Upper lobe of left lung (tissue), 6 donors: ENCODE data around the gene EIF1. TPM values are rescaled to one million over a fixed set of nuclear protein-coding genes. Genes with fewer than 3 reads are reported as not detected.

Experiments
- ATAC-seq, 2 donors: fragments of 200-7000 bp; cut with Tn5 transposase; one replicate each; pipeline ENCODE4 v1.9.1; 2022; ENCODE audit warnings: mild to moderate bottlenecking in 2 of 2, moderate library complexity in 2 of 2; ENCODE audit not compliant: low FRiP score in 2 of 2
- DNase-seq, 2 donors: peaks; one replicate each; pipeline ENCODE4 v3.0.0-alpha.2; 2019 to 2020
- H3K27ac ChIP-seq, 4 donors: fragments of 200-600 bp; sonication (generic); one replicate each; pipeline ENCODE4 v1.5.1; 2016 to 2019
- H3K27me3 ChIP-seq, 4 donors: fragments of 200-600 bp; sonication (generic); one replicate each; pipeline ENCODE4 v1.5.1; 2017 to 2019
- H3K36me3 ChIP-seq, 4 donors: fragments of 200-600 bp; sonication (generic); one replicate each; pipeline ENCODE4 v1.5.1; 2016 to 2019
- H3K4me1 ChIP-seq, 4 donors: fragments of 200-600 bp; sonication (generic); one replicate each; pipeline ENCODE4 v1.5.1; 2018 to 2019
- H3K4me3 ChIP-seq, 4 donors: fragments of 200-600 bp; sonication (generic); one replicate each; pipeline ENCODE4 v1.5.1; 2017 to 2019; ENCODE audit warnings: mild to moderate bottlenecking in 2 of 4, moderate library complexity in 1 of 4
- H3K9me3 ChIP-seq, 4 donors: fragments of 200-600 bp; sonication (generic); one replicate each; pipeline ENCODE4 v1.5.1; 2018 to 2019
- EP300 ChIP-seq, 4 donors: sonication (generic); formaldehyde crosslinking; IDR thresholded peaks; one replicate each; pipeline ENCODE4 v1.5.1; 2017; ENCODE audit warnings: antibody characterized with exemption in 4 of 4, control low read depth in 2 of 4
- POLR2A ChIP-seq, 4 donors: fragments of 450-650 bp; IDR thresholded peaks; one replicate each; pipeline ENCODE4 v1.5.1; 2016 to 2017; ENCODE audit warnings: antibody characterized with exemption in 4 of 4, mild to moderate bottlenecking in 2 of 4
- POLR2AphosphoS5 ChIP-seq, 2 donors: sonication (generic); formaldehyde crosslinking; IDR thresholded peaks; one replicate each; pipeline ENCODE4 v1.5.1; 2017; ENCODE audit warnings: antibody characterized with exemption in 2 of 2
- WGBS, 2 donors: methylation state at CpG; one replicate each; pipeline ENCODE4 v1.1.5; 2017 to 2018; 5-methylcytosine and 5-hydroxymethylcytosine counted together
- total RNA-seq, 6 donors: library from RNA; depleted of rRNA in 4 of 6; stranded (reverse); fragments of >200 nt in 4 of 6; gene quantifications; one replicate each; pipeline versions ENCODE4 v1.1.0 to v1.2.1, GENCODE V29; 2016 to 2021
- TF ChIP-seq, protein P1 (sequence below), 6 experiments: fragments of 450-650 bp in 4 of 6; fragments of 200-600 bp in 2 of 6; sonication (generic) in 2 of 6; IDR thresholded peaks; one replicate each; pipeline ENCODE4 v1.5.1; 2016 to 2019; ENCODE audit warnings: antibody characterized with exemption in 6 of 6
- donor health status: DM: no; HTN: no; CAD: no; lungs with moderate emphysema.
- donor health status: DM: no; HTN: yes; CAD: no; lungs with severe emphysema.

EIF1 gene
- total RNA-seq, 6 donors from 2014 or later, result 109 to 998 (median 405) TPM

GRCh38 chr17:41659427-41660212 lies 29.1 kb upstream of the EIF1 start:
- peaks cover 8 to 34% (median 15%) of the 10 kb centered on the region in 4 donors for H3K4me1 ChIP-seq
- DNase-seq (no peak), ATAC-seq (no peak)
- no peak overlapping the region for H3K4me3 ChIP-seq
- TF ChIP-seq, protein P1, sequence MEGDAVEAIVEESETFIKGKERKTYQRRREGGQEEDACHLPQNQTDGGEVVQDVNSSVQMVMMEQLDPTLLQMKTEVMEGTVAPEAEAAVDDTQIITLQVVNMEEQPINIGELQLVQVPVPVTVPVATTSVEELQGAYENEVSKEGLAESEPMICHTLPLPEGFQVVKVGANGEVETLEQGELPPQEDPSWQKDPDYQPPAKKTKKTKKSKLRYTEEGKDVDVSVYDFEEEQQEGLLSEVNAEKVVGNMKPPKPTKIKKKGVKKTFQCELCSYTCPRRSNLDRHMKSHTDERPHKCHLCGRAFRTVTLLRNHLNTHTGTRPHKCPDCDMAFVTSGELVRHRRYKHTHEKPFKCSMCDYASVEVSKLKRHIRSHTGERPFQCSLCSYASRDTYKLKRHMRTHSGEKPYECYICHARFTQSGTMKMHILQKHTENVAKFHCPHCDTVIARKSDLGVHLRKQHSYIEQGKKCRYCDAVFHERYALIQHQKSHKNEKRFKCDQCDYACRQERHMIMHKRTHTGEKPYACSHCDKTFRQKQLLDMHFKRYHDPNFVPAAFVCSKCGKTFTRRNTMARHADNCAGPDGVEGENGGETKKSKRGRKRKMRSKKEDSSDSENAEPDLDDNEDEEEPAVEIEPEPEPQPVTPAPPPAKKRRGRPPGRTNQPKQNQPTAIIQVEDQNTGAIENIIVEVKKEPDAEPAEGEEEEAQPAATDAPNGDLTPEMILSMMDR (IDR thresholded peaks at IDR 0.05), result no peak
- TF ChIP-seq EP300 (IDR thresholded peaks at IDR 0.05) (no peak), POLR2AphosphoS5 (IDR thresholded peaks at IDR 0.05) (no peak), POLR2A (IDR thresholded peaks at IDR 0.05) (no peak)
- H3K36me3 ChIP-seq, result no peaks in the 10 kb centered on the region
- H3K27me3 ChIP-seq, result no peaks in the 10 kb centered on the region
- no peaks in the 10 kb centered on the region for H3K9me3 ChIP-seq
- 80 to 86% methylated on average over 10 to 11 of the region's 11 CpGs for WGBS, 2 donors
- H3K27ac ChIP-seq, result peak overlapping the region in 1 of 4 donors; percentile 84

GRCh38 chr17:41660221-41660711 lies 28.4 kb upstream of the EIF1 start:
- H3K27ac ChIP-seq, result no peak overlapping the region
- H3K9me3 ChIP-seq, result no peaks in the 10 kb centered on the region
- 60 to 73% methylated on average over 2 to 8 of the region's 8 CpGs for WGBS, 2 donors

DNA sequence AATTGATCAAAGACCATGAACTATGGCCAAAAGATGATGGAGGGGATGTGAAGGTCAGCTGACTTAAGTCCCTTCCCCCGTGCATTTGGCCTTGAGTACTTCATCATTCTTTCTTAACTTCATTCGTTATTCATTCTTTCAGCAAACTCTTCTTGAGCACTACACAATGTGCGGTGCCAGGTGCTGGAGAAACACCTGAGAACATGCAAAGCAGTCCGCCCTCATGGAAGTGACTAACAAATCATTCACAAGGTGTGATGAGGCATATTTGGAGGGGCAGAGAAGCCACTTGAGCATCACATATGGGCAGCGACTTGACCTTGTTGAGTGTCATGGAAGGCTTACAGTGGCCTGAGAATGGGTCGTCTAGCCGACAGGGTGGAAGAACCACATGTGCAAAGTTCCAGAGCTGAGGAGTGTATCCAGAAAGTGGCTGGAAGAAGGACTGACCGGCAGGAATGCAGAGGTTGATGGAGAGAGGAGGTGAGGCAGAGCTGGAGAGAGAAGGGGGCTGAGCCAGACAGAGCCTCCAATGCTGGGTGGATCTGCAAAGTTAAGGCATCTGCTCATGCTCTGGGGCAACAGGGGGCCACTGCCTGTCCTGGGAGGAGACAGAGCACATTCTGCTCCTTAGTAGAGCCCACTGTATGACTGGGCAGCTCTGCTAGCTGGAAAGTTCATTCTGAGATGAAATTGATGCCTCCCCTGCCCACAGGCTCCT lies 25.1 kb upstream of the EIF1 start:
- H3K4me1 ChIP-seq, result peaks cover 24 to 38% (median 33%) of the 10 kb centered on the region in 4 donors
- no peaks in the 10 kb centered on the region for H3K27me3 ChIP-seq
- no peaks in the 10 kb centered on the region for H3K9me3 ChIP-seq
- ATAC-seq, result no peak
- no peaks in the 10 kb centered on the region for H3K36me3 ChIP-seq
- TF ChIP-seq, protein P1 (IDR thresholded peaks at IDR 0.05), result no peak
- TF ChIP-seq POLR2A (IDR thresholded peaks at IDR 0.05), result no peak
- no peak for TF ChIP-seq EP300 (IDR thresholded peaks at IDR 0.05)
- TF ChIP-seq POLR2AphosphoS5 (IDR thresholded peaks at IDR 0.05), result no peak
- WGBS, 2 donors, result 65% methylated on average over 8 of the region's 8 CpGs
- H3K27ac ChIP-seq, result no peak overlapping the region
- no peak for DNase-seq
- H3K4me3 ChIP-seq, result no peak overlapping the region

More at GRCh38 chr17:41660221-41660711, 28.4 kb upstream of the EIF1 start:
- H3K36me3 ChIP-seq, result no peaks in the 10 kb centered on the region
- no peaks in the 10 kb centered on the region for H3K27me3 ChIP-seq
- peaks cover 9 to 31% (median 12%) of the 10 kb centered on the region in 4 donors for H3K4me1 ChIP-seq
- TF ChIP-seq EP300 (IDR thresholded peaks at IDR 0.05) (no peak), POLR2AphosphoS5 (IDR thresholded peaks at IDR 0.05) (no peak), POLR2A (IDR thresholded peaks at IDR 0.05) (no peak)
- TF ChIP-seq, protein P1 (IDR thresholded peaks at IDR 0.05), result no peak
- H3K4me3 ChIP-seq, result no peak overlapping the region
- DNase-seq, result no peak
- no peak for ATAC-seq

GRCh38 chr17:41664172-41664457 lies 24.6 kb upstream of the EIF1 start:
- H3K36me3 ChIP-seq, result no peaks in the 10 kb centered on the region
- H3K9me3 ChIP-seq, result no peaks in the 10 kb centered on the region
- WGBS, 2 donors, result 65 to 81% methylated on average over 2 of the region's 2 CpGs
- no peak overlapping the region for H3K27ac ChIP-seq
- ATAC-seq (no peak), DNase-seq (no peak)
- H3K4me3 ChIP-seq, result no peak overlapping the region
- H3K27me3 ChIP-seq, result no peaks in the 10 kb centered on the region
- TF ChIP-seq POLR2AphosphoS5 (IDR thresholded peaks at IDR 0.05) (no peak), EP300 (IDR thresholded peaks at IDR 0.05) (no peak)
- TF ChIP-seq, protein P1 (IDR thresholded peaks at IDR 0.05), result no peak
- peaks cover 24 to 39% (median 34%) of the 10 kb centered on the region in 4 donors for H3K4me1 ChIP-seq
